Diencephalon (tissue), 1 donor: ENCODE data around the gene LAIR2. TPM values are rescaled to one million over a fixed set of nuclear protein-coding genes. Genes with fewer than 3 reads are reported as not detected.

Source experiments
- small RNA-seq: library from RNA; depleted of rRNA; stranded (forward); fragments of <200 nt; gene quantifications from one replicate; pipeline ENCODE3, GENCODE V24; 2014
- total RNA-seq: library from RNA; depleted of rRNA; stranded (reverse); fragments of >200 nt; gene quantifications from one replicate; pipeline ENCODE4 v1.2.3, GENCODE V29; 2014

The LAIR2 gene, protein sequence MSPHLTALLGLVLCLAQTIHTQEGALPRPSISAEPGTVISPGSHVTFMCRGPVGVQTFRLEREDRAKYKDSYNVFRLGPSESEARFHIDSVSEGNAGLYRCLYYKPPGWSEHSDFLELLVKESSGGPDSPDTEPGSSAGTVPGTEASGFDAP
- total RNA-seq = not detected

DNA sequence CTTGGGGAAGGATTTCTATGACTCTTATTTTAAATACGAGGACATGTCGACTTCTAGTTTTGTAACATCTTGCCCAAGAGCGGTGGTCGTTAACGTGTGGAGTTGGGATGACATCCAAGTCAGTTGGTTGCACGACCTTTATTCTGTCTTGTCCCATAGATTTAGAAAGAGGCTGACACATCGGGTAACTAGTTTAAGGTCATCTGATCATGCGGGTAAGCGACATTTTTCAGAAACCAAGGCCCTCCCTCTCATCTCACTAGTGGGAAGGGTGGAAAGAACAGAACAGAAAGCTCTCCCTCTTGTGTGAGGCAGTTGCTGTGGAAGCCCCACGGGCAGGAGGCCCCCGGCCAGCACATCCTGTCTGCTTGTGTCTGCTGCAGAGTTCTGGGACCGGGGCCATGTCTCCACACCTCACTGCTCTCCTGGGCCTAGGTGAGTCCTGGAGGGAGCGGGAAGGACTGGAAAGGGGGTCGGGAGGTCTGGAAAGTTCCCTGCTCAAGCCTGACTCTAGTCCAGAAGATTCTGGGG, at the start of gene LAIR2:
Gene LAIR2 (plus strand): TSS at position 314 of the 531 bp plus-strand sequence. CDS start 88 bp downstream, at position 402.

DNA sequence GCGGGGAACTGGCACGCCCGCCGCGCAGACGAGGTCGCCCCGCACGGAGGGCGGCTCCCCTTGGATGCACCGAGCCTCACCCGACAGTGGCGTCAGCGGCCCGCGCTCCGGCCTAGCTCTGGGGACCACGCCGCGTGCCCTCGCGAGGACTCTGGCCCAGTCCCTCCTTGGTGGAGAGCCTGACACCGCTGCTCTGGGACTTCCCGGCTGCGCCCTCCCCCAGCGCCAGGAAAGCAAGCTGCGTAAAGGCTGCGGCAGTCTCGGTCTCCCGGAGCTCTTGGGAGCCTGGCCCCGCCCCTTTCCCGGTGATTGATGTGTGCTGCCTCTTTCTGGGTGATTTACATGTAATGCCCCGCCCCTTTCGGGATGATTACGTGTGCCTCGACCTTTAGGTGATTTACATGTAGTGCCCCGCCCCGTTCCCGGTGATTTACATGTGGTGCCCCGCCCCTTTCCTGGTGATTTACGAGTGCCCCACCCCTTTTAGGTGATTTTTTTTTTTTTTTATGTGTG, 39.0 kb upstream of the LAIR2 start, which contains the start of gene LENG9:
Gene LENG9 (minus strand): TSS at position 248 of the 513 bp plus-strand sequence. CDS start 252 bp downstream, outside the sequence.

DNA sequence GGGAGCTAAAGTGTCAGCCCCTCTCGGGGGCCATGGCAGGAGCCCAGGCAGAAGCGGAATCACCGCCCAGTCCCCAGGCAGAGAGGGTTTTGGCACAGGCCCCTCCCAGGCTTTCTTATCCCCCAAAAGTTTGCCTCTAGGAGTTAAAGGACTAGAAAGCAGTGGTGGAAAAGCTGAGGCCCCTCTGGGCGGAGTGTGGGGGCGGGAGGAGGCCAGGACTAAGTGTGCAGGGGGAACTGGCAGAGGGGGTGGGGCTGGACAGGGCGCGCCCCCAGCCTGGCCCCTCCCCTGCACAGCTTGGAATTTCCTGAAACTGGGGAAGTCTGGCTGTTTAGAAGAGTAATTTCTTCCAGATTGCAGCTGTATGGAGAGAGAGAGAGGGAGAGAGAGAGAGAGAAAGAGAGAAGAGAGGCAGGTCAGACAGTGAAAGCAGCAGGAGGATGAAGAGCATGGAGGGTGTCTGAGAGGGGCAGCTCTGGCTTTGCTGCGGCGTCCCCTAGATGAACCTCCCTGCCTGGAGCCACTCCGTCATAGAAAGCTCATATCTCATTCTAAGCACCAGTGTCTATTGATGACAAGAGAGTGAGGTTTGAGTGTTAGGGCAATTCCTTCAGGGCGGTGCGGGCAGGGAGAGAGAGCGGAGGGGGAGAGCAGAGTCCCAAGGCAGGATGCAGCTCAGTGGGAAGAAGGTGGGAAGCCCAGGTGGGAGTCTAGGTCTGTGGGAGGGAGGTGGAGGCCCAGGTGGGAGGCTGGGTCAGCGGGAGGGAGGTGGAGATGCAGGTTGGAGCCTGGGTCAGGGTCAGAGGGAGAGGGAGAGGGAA, 29.4 kb upstream of the LAIR2 start, which contains the start of gene CDC42EP5:
Gene CDC42EP5 (minus strand): TSS at position 226 of the 821 bp plus-strand sequence. CDS start 7,749 bp downstream, outside the sequence.

Small RNA genes lying within 50 kb of the gene (small RNA-seq; reads per million reads assigned to genes)
- gene AC245036.2 = not detected

Other genes starting within 250 kb of the LAIR2 start
- gene LILRB5, start 245.6 kb upstream of the LAIR2 start, total RNA-seq = 0.23 TPM
- gene LILRB2, start 221.7 kb upstream of the LAIR2 start, total RNA-seq = 0.46 TPM
- 0.92 TPM for gene LILRA5, start 189.7 kb upstream of the LAIR2 start, total RNA-seq
- 0.23 TPM for gene LILRA4, start 163.7 kb upstream of the LAIR2 start, total RNA-seq
- gene LAIR1, start 137.9 kb upstream of the LAIR2 start, total RNA-seq = 2.8 TPM
- gene TTYH1, start 87.4 kb upstream of the LAIR2 start, total RNA-seq = 191 TPM
- 24.7 TPM for gene LENG8, start 53.6 kb upstream of the LAIR2 start, total RNA-seq
- gene LENG9, start 39.1 kb upstream of the LAIR2 start, total RNA-seq = 1.6 TPM
- gene CDC42EP5, start 29.5 kb upstream of the LAIR2 start, total RNA-seq = 1.2 TPM
- gene LILRA2, start 71.0 kb downstream of the LAIR2 start, total RNA-seq = 0.46 TPM
- 0.23 TPM for gene LILRA1, start 90.8 kb downstream of the LAIR2 start, total RNA-seq
- gene LILRB1, start 127.7 kb downstream of the LAIR2 start, total RNA-seq = 0.46 TPM
- 2.3 TPM for gene LILRB4, start 160.2 kb downstream of the LAIR2 start, total RNA-seq
- gene KIR3DL3, start 221.6 kb downstream of the LAIR2 start, total RNA-seq = not detected
- gene KIR2DL3, start 235.7 kb downstream of the LAIR2 start, total RNA-seq = not detected